ENCODE results near the gene PARD3B. TPM values are rescaled to one million over a fixed set of nuclear protein-coding genes. Genes with fewer than 3 reads are reported as not detected.

Gene PARD3B
- total and polyA plus RNA-seq, 2 donors from 2014 or later = 5.3 to 29.6 TPM

DNA sequence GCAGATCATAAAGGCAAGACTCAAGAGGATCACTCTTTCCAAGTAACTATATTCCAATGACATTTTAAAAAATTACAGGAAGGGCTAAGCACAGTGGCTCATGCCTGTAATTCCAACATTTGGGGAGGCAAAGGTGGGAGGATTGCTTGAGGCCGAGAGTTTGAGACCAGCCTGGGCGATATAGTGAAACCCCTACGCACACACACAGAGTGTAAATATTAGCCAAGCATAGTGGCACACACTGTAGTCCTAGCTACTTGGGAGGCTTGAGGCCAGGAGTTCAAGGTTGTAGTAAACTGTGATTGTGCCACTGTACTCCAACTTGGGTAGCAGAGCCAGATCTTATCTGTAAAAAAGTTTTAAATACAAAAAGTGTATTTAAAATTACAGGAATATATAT, 686.8 kb downstream of the PARD3B start:
- no peak overlapping the region for H3K27ac ChIP-seq (ENCODE audit: low read depth in 2 of 2, low read length in 2 of 2)
- intact Hi-C loops (cut with DNase I) = no loop called here
- no peaks in the 10 kb centered on the region for H3K9me3 ChIP-seq (ENCODE audit: control insufficient read depth in 2 of 3, insufficient read depth in 1 of 3, low read length in 3 of 3)
- TF ChIP-seq, protein P1, sequence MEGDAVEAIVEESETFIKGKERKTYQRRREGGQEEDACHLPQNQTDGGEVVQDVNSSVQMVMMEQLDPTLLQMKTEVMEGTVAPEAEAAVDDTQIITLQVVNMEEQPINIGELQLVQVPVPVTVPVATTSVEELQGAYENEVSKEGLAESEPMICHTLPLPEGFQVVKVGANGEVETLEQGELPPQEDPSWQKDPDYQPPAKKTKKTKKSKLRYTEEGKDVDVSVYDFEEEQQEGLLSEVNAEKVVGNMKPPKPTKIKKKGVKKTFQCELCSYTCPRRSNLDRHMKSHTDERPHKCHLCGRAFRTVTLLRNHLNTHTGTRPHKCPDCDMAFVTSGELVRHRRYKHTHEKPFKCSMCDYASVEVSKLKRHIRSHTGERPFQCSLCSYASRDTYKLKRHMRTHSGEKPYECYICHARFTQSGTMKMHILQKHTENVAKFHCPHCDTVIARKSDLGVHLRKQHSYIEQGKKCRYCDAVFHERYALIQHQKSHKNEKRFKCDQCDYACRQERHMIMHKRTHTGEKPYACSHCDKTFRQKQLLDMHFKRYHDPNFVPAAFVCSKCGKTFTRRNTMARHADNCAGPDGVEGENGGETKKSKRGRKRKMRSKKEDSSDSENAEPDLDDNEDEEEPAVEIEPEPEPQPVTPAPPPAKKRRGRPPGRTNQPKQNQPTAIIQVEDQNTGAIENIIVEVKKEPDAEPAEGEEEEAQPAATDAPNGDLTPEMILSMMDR (IDR thresholded peaks at IDR 0.05; ENCODE audit: borderline replicate concordance, extremely low read depth, insufficient read depth) = no peak
- no peak overlapping the region for H3K4me3 ChIP-seq (ENCODE audit: low read length in 3 of 3)
- FAIRE-seq = no peak
- no peaks in the 10 kb centered on the region for H3K36me3 ChIP-seq (ENCODE audit: control insufficient read depth in 2 of 3, insufficient read depth in 3 of 3, low read length in 3 of 3)
- no peaks in the 10 kb centered on the region for H3K4me1 ChIP-seq (ENCODE audit: control insufficient read depth in 2 of 3, insufficient read depth in 2 of 3, low read depth in 1 of 3, low read length in 3 of 3)
- H3K9ac ChIP-seq (ENCODE audit: low read length in 3 of 3) = no peak overlapping the region
- no peak for DNase-seq
- no peaks in the 10 kb centered on the region for H3K27me3 ChIP-seq (ENCODE audit: control insufficient read depth, insufficient read depth, low read length)

DNA sequence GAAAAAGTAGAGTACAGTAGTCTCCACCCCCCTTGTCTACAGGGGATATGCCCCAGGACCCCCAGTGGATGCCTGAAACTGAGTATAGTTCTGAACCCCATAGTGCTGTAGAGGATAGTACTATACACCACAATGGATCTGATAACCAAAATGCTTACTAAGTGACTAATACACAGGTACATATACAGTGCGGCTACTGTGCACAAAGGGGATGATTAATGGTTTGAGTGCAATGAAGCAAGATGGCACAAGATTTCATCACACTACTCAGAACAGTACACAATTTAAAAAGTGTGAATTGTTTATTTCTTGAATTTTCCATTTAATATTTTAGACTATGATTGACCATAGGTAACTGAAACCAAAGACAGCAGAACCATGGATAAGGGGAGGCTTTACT, 690.2 kb downstream of the PARD3B start:
- intact Hi-C loops (cut with DNase I) = no loop called here
- Histone ChIP-seq H3K9ac (ENCODE audit: low read length in 3 of 3) (no peak overlapping the region), H3K4me1 (ENCODE audit: control insufficient read depth in 2 of 3, insufficient read depth in 2 of 3, low read depth in 1 of 3, low read length in 3 of 3) (no peaks in the 10 kb centered on the region), H3K27me3 (ENCODE audit: control insufficient read depth, insufficient read depth, low read length) (no peaks in the 10 kb centered on the region), H3K9me3 (ENCODE audit: control insufficient read depth in 2 of 3, insufficient read depth in 1 of 3, low read length in 3 of 3) (no peaks in the 10 kb centered on the region), H3K4me3 (ENCODE audit: low read length in 3 of 3) (no peak overlapping the region), H3K27ac (ENCODE audit: low read depth in 2 of 2, low read length in 2 of 2) (no peak overlapping the region), H3K36me3 (ENCODE audit: control insufficient read depth in 2 of 3, insufficient read depth in 3 of 3, low read length in 3 of 3) (no peaks in the 10 kb centered on the region)
- no peak for FAIRE-seq
- no peak for DNase-seq
- TF ChIP-seq, protein P1 (IDR thresholded peaks at IDR 0.05; ENCODE audit: borderline replicate concordance, extremely low read depth, insufficient read depth) = no peak

DNA sequence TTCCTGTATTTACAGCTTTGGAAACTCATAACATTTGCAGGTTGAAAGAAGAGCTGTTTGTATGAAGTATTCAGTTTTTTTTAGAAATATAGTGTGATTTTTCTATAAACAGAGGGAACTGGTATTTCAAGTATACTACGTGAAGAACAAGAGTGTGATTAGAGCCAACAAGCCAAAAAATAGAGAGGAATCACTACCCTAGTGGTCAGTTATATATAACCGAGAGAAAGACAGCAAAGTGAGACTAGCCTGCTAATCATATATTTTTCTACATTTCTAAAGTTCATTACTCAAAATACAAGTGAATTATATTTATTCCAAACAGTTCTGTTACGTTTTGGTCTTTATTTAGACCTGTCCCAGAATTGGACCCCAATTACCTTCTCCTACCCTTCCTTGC, 692.2 kb downstream of the PARD3B start:
- Histone ChIP-seq H3K4me3 (ENCODE audit: low read length in 3 of 3) (no peak overlapping the region), H3K36me3 (ENCODE audit: control insufficient read depth in 2 of 3, insufficient read depth in 3 of 3, low read length in 3 of 3) (no peaks in the 10 kb centered on the region), H3K4me1 (ENCODE audit: control insufficient read depth in 2 of 3, insufficient read depth in 2 of 3, low read depth in 1 of 3, low read length in 3 of 3) (no peaks in the 10 kb centered on the region), H3K27ac (ENCODE audit: low read depth in 2 of 2, low read length in 2 of 2) (no peak overlapping the region), H3K9ac (ENCODE audit: low read length in 3 of 3) (no peak overlapping the region), H3K9me3 (ENCODE audit: control insufficient read depth in 2 of 3, insufficient read depth in 1 of 3, low read length in 3 of 3) (no peaks in the 10 kb centered on the region), H3K27me3 (ENCODE audit: control insufficient read depth, insufficient read depth, low read length) (no peaks in the 10 kb centered on the region)
- TF ChIP-seq, protein P1 (IDR thresholded peaks at IDR 0.05; ENCODE audit: borderline replicate concordance, extremely low read depth, insufficient read depth) = no peak
- DNase-seq = no peak
- intact Hi-C loops (cut with DNase I) = no loop called here
- no peak for FAIRE-seq

DNA sequence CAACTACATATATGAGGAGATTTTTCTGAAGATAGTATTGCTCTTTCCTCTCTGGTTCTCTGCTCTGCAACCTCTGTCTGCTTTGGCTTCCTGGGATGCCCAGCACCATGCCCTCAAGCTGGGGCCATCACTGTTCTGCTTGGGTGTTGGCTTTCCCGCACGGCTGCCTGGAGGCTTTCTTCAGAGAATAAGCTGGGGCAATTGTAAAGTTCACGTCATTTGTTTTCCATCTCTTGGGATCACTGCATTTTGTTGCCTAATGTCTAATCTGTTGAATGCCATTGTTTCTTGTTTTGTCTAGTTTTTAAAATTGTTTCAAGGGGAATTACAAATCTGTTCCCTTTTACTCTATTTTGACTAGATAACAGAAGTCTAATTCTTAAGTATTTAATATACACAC, 699.7 kb downstream of the PARD3B start:
- intact Hi-C loops (cut with DNase I) = no loop called here
- Histone ChIP-seq H3K9me3 (ENCODE audit: control insufficient read depth in 2 of 3, insufficient read depth in 1 of 3, low read length in 3 of 3) (no peaks in the 10 kb centered on the region), H3K27me3 (ENCODE audit: control insufficient read depth, insufficient read depth, low read length) (no peaks in the 10 kb centered on the region), H3K9ac (ENCODE audit: low read length in 3 of 3) (no peak overlapping the region), H3K27ac (ENCODE audit: low read depth in 2 of 2, low read length in 2 of 2) (no peak overlapping the region), H3K4me3 (ENCODE audit: low read length in 3 of 3) (no peak overlapping the region), H3K4me1 (ENCODE audit: control insufficient read depth in 2 of 3, insufficient read depth in 2 of 3, low read depth in 1 of 3, low read length in 3 of 3) (no peaks in the 10 kb centered on the region), H3K36me3 (ENCODE audit: control insufficient read depth in 2 of 3, insufficient read depth in 3 of 3, low read length in 3 of 3) (no peaks in the 10 kb centered on the region)
- TF ChIP-seq, protein P1 (IDR thresholded peaks at IDR 0.05; ENCODE audit: borderline replicate concordance, extremely low read depth, insufficient read depth) = no peak
- DNase-seq (no peak), FAIRE-seq (no peak)
